Right lobe of liver (tissue), 4 donors: Measurements from ENCODE around the gene GBP3.

Source experiments
- CTCF ChIP-seq, 4 donors: fragments of 200-600 bp in 3 of 4; fragments of 450-650 bp in 1 of 4; IDR thresholded peaks; one replicate each; pipeline versions ENCODE4 v1.5.1 to v1.8.0; 2016 to 2022; ENCODE audit warnings: antibody characterized with exemption in 4 of 4, mild to moderate bottlenecking in 2 of 4
- POLR2A ChIP-seq: fragments of 450-650 bp; IDR thresholded peaks from one replicate; pipeline ENCODE4 v1.6.1; 2017; ENCODE audit warnings: antibody characterized with exemption, mild to moderate bottlenecking
- donor health status: DM: no; HTN: no; CAD: no.
- donor health status: DM: no; HTN: no; CAD: no.
- donor health status: DM: no; HTN: yes; CAD: no.

GRCh38 chr1:88979749-88980116 is 42.9 kb downstream of the GBP3 start:
- TF ChIP-seq CTCF (IDR thresholded peaks at IDR 0.05), result no peak
- TF ChIP-seq POLR2A, result no peak
